Hepatocyte (in vitro differentiated cells): ENCODE measurements around the gene LSM4. TPM values are rescaled to one million over a fixed set of nuclear protein-coding genes. Genes with fewer than 3 reads are reported as not detected.

Experiments used
- DNase-seq: peaks from one replicate; pipeline ENCODE4 v3.0.0-alpha.2; 2016; ENCODE audit warnings: low spot score
- H2AFZ ChIP-seq: fragments of 200-600 bp; sonication (generic); 2 replicates; pipeline ENCODE4 v1.6.0; 2016; ENCODE audit warnings: antibody characterized with exemption, mild to moderate bottlenecking
- H3K27ac ChIP-seq: fragments of 200-600 bp; sonication (generic); 2 replicates; pipeline ENCODE4 v1.5.1; 2016; ENCODE audit warnings: mild to moderate bottlenecking
- H3K27me3 ChIP-seq: fragments of 200-600 bp; sonication (generic); 2 replicates; pipeline ENCODE4 v1.6.1; 2016
- H3K36me3 ChIP-seq: fragments of 200-600 bp; sonication (generic); replicated peaks from 2 replicates; pipeline ENCODE4 v1.5.1; 2016; ENCODE audit warnings: low read depth; ENCODE audit not compliant: insufficient read depth
- H3K4me1 ChIP-seq: fragments of 200-600 bp; sonication (generic); 2 replicates; pipeline ENCODE4 v1.5.1; 2016; ENCODE audit warnings: mild to moderate bottlenecking, moderate library complexity; ENCODE audit not compliant: insufficient read depth
- H3K4me2 ChIP-seq: fragments of 200-600 bp; sonication (generic); 2 replicates; pipeline ENCODE4 v1.6.0; 2016
- H3K4me3 ChIP-seq: fragments of 200-600 bp; sonication (generic); 2 replicates; pipeline ENCODE4 v1.5.1; 2016; ENCODE audit warnings: mild to moderate bottlenecking
- H3K79me2 ChIP-seq: fragments of 200-600 bp; sonication (generic); 2 replicates; pipeline ENCODE4 v1.6.0; 2017; ENCODE audit warnings: mild to moderate bottlenecking
- H3K9me2 ChIP-seq: fragments of 200-600 bp; sonication (generic); replicated peaks from 2 replicates; pipeline ENCODE4 v1.6.0; 2017; ENCODE audit warnings: mild to moderate bottlenecking; ENCODE audit not compliant: insufficient read depth
- H3K9me3 ChIP-seq: fragments of 200-600 bp; sonication (generic); 2 replicates; pipeline ENCODE4 v1.5.1; 2016; ENCODE audit warnings: low read depth, mild to moderate bottlenecking
- H4K20me1 ChIP-seq: fragments of 200-600 bp; sonication (generic); 2 replicates; pipeline ENCODE4 v1.6.0; 2016; ENCODE audit warnings: mild to moderate bottlenecking; ENCODE audit not compliant: insufficient read depth, poor library complexity, severe bottlenecking
- CTCF ChIP-seq: fragments of 200-600 bp; sonication (generic); IDR thresholded peaks from 2 replicates; pipeline ENCODE4 v1.5.1; 2016; ENCODE audit warnings: antibody characterized with exemption, mild to moderate bottlenecking; ENCODE audit not compliant: poor library complexity
- EZH2 ChIP-seq: fragments of 200-600 bp; sonication (generic); IDR thresholded peaks from 2 replicates; pipeline ENCODE4 v1.6.1; 2016; ENCODE audit warnings: antibody characterized with exemption, mild to moderate bottlenecking, borderline replicate concordance
- EZH2phosphoT487 ChIP-seq: fragments of 200-600 bp; sonication (generic); IDR thresholded peaks from one replicate; pipeline ENCODE4 v1.6.1; 2018; ENCODE audit warnings: antibody characterized with exemption, mild to moderate bottlenecking, low read depth, moderate library complexity; ENCODE audit not compliant: unreplicated experiment, severe bottlenecking
- WGBS: methylation state at CpG from one replicate; pipeline ENCODE4 v1.1.6; 2016; ENCODE audit warnings: low lambda C conversion rate; ENCODE audit errors: missing lambda C conversion rate; 5-methylcytosine and 5-hydroxymethylcytosine counted together
- polyA plus RNA-seq: library from polyadenylated mRNA; unstranded; fragments of >200 nt; fragmentation: Nextera tagmentation; extraction: Ambion mirVana; gene quantifications from 2 replicates; pipeline ENCODE4 v1.2.1, GENCODE V29; 2016
- total RNA-seq: library from RNA; depleted of rRNA; stranded (reverse); fragments of >200 nt; gene quantifications from 2 replicates; pipeline ENCODE4 v1.2.3, GENCODE V29; 2014

Gene LSM4
- total and polyA plus RNA-seq, 2 experiments from 2014 or later: 185 to 218 TPM

- Histone ChIP-seq H3K4me2 (peak overlapping the region; percentile 82), H3K27ac (peak overlapping the region; percentile 100), H2AFZ (no peak overlapping the region), H3K9me2 (no peaks in the 10 kb centered on the region), H3K79me2 (peaks cover 32% of the 10 kb centered on the region), H3K4me1 (peaks cover 33% of the 10 kb centered on the region), H3K27me3 (no peaks in the 10 kb centered on the region), H4K20me1 (peaks cover 24% of the 10 kb centered on the region), H3K4me3 (no peak overlapping the region), H3K9me3 (no peaks in the 10 kb centered on the region), H3K36me3 (no peaks in the 10 kb centered on the region)
- no peak for TF ChIP-seq CTCF
- no peak for TF ChIP-seq EZH2
- TF ChIP-seq EZH2phosphoT487: no peak
- 53% methylated on average over 4 of the region's 4 CpGs for WGBS
- DNase-seq: peak; percentile 74
Measured at GRCh38 chr19:18282788-18283141, 40.1 kb downstream of the LSM4 start.

- no peaks in the 10 kb centered on the region for H3K9me3 ChIP-seq
- peak overlapping the region; percentile 82 for H3K4me2 ChIP-seq
- no peak for DNase-seq
- H3K27ac ChIP-seq: peak overlapping the region; percentile 100
- 14% methylated on average over 11 of the region's 27 CpGs for WGBS
- TF ChIP-seq EZH2 (no peak), EZH2phosphoT487 (no peak), CTCF (peak; percentile 12)
- H3K36me3 ChIP-seq: no peaks in the 10 kb centered on the region
- no peak overlapping the region for H3K4me3 ChIP-seq
- peaks cover 38% of the 10 kb centered on the region for H3K79me2 ChIP-seq
- H3K9me2 ChIP-seq: no peaks in the 10 kb centered on the region
- H4K20me1 ChIP-seq: peaks cover 30% of the 10 kb centered on the region
- H2AFZ ChIP-seq: no peak overlapping the region
- H3K4me1 ChIP-seq: peaks cover 27% of the 10 kb centered on the region
- H3K27me3 ChIP-seq: no peaks in the 10 kb centered on the region
Measured at GRCh38 chr19:18282021-18282787, 40.7 kb downstream of the LSM4 start.

GRCh38 chr19:18281082-18282020, 41.5 kb downstream of the LSM4 start, which contains the start of gene JUND:
Gene JUND (minus strand): TSS chr19:18281622. CDS start chr19:18281484, 138 bp downstream.
- no peaks in the 10 kb centered on the region for H3K27me3 ChIP-seq
- peak within 1 kb of the TSS; percentile 97 for H3K4me3 ChIP-seq
- peak within 1 kb of the TSS; percentile 100 for H3K27ac ChIP-seq
- H3K36me3 ChIP-seq: no peaks in the 10 kb centered on the region
- peaks cover 30% of the 10 kb centered on the region for H3K4me1 ChIP-seq
- H3K79me2 ChIP-seq: peaks cover 45% of the 10 kb centered on the region
- under 1% methylated on average over 36 of the region's 138 CpGs for WGBS
- peak within 1 kb of the TSS; percentile 85 for H3K4me2 ChIP-seq
- no peaks in the 10 kb centered on the region for H3K9me2 ChIP-seq
- peak; percentile 99 for DNase-seq
- peaks cover 37% of the 10 kb centered on the region for H4K20me1 ChIP-seq
- H3K9me3 ChIP-seq: no peaks in the 10 kb centered on the region
- TF ChIP-seq CTCF (no peak), EZH2phosphoT487 (peak; percentile 48), EZH2 (no peak)
- no peak within 1 kb of the TSS for H2AFZ ChIP-seq
